LNCAP (cell line): Measurements from ENCODE around the gene ZNHIT2.

ENCODE experiments used
- TF ChIP-seq, protein P1 (sequence below): fragments of 450-650 bp; IDR thresholded peaks from 2 replicates; pipeline ENCODE4 v1.5.1; 2017; ENCODE audit warnings: mild to moderate bottlenecking

ZNHIT2 gene

DNA sequence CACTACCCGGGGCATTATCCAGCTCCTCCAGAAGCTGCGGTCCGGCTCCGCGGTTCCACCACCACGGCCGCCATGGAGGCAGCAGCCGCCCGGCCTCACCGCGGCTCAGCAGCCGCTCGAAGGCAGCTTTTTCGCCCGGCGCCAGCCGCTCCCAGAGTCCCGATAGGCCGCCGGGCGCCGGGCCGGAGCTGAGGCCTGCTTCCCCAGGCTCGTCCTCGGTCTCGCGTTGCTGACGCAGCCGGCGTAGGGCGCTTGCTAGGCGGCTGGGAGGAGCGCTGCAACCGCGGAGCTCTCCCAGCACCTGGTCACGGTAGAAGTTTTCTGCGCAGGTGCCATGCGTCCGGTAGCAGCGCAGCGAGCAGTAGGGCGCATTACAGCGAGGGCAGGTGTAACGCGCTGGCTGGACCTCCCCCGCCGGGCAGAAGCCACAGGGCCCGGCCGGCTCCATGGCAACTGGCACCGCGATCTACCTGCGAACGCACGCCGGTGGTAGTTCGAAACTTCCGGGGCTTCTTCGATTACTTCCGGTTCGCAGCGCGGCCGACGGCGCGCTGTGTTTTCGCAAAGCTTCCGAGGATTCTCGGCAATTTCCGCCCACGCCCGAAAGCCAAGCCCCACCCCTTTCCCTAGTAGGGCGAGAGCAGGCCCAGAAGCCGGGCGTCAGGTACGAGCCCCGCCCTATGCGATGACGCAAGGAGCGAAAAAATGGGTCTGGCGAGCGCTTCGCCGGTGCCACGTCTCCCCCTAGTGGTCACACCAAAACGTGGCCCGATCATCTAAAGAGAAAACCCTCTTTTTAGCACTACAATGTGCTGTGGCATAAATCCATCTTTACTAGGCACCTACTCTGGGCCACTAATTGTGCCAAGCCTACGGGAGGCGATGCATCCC, at the start of gene ZNHIT2:
ZNHIT2 (minus strand) TSS at position 496 of the 891 bp plus-strand sequence; CDS start at position 448, 48 bp downstream.
- TF ChIP-seq, protein P1, sequence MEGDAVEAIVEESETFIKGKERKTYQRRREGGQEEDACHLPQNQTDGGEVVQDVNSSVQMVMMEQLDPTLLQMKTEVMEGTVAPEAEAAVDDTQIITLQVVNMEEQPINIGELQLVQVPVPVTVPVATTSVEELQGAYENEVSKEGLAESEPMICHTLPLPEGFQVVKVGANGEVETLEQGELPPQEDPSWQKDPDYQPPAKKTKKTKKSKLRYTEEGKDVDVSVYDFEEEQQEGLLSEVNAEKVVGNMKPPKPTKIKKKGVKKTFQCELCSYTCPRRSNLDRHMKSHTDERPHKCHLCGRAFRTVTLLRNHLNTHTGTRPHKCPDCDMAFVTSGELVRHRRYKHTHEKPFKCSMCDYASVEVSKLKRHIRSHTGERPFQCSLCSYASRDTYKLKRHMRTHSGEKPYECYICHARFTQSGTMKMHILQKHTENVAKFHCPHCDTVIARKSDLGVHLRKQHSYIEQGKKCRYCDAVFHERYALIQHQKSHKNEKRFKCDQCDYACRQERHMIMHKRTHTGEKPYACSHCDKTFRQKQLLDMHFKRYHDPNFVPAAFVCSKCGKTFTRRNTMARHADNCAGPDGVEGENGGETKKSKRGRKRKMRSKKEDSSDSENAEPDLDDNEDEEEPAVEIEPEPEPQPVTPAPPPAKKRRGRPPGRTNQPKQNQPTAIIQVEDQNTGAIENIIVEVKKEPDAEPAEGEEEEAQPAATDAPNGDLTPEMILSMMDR: peak; percentile 94

DNA sequence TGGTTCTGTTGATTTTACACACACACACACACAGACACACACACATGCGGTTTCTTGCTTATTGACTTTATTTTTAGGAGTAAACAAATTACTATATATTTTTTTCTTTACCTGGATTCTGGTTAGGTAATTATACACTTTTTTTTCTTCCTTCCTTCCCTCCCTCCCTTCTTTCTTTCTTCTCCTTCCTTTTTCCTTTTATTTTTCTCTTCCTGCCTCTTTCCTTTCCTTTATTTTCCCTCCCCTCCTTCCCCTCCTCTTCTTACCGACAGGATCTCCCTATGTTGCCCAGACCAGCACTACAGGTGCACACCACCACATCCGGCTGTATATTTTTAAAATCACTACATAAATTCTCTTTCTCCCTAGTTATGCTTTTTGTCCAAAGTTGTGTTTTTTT, 49.4 kb upstream of the ZNHIT2 start:
- TF ChIP-seq, protein P1: no peak

DNA sequence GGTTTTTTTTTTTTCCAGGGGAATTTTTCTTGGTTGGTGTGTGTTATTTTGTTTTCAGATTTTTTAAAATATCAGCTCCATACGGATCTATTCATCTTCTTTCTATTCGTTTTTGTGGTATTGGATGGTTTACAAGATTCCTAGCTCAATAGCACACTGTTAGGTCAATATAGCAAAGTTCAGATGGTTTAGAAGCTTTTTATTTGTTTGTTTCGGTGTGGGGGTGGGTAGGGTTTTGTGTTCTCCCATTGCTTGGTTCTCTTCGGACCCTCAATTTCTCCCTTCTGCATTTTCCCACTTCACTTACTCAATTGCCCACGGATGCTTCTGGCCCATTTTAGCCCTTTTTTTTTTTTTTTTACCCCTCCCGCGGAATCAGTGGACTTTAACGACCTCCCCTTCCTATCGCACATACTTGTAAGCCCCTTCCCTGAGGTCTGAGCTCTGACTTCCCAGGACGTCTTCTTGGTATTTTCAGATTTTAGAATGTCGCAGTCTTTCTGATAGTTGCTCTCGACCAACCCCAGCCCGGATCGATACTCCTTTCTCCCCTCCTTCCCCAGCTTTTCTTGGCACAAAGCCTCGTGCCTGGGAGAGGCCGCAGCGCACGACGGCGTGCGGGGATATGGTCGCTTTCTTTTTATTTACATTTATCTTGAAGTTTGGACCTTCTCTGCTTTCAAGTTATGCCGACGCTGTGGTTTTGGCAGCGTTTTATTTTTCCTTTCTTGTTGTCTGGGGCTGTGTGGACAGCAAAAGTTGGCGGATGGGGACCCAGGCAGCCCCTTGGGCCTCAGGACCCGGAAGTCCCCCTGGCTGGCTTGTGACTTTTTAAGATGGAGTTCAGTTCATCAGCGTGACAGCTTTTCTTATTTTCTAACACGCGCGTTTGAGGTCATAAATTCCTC, 48.2 kb upstream of the ZNHIT2 start:
- TF ChIP-seq, protein P1: no peak

DNA sequence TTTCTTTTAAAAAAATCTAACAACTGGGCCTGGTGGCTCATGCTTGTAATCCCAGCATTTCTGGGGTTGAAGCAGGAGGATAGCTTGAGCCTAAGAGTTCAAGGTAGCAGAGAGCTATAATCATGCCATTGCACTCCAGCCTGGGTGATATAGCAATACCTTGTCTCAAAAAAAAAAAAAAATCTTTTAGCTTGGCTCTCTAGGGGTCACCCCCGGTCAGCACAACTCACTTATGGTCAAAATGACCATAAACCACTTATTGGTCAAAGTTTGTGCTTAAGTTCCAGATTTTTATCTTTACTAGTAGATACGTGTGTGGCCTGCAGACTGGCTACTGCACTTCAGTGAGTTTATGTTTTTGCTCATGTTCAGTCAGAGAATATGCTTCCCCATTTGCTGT, 46.2 kb upstream of the ZNHIT2 start:
- TF ChIP-seq, protein P1: no peak

DNA sequence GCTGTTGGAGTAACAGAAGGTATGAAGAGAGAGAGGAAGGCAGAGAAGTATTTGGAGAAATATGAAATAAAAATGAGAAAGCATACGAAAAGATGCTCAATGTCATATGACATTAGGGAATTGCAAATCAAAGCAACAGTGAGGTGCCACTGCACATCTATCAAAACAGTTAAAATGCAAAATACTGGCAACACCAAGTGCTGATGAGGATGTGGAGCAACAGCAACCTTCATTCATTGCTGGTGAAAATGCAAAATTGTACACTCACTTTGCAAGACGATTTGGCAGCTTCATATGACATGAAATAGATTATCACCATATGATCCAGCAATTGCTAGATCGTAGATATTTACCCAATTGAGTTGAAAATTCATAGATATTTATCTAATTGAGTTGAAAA, 43.1 kb upstream of the ZNHIT2 start:
- TF ChIP-seq, protein P1: no peak

DNA sequence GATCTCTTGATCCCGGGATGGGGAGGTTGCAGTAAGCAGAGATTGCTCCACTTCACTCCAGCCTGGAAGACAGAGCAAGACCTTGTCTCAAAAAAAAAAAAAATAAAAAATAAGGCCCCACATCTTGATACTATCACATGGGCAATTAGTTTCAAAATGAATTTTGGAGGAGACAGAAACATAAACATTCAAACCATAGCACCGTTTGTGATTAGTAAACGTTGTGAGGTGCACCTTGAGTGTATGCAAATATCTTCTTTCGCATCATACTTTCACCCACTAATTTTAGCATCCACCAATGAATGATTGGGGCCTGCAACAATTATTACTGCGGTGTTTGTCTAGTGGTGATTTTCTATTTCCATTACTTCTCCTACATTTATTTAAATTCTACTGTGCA, 41.5 kb upstream of the ZNHIT2 start:
- TF ChIP-seq, protein P1: no peak

DNA sequence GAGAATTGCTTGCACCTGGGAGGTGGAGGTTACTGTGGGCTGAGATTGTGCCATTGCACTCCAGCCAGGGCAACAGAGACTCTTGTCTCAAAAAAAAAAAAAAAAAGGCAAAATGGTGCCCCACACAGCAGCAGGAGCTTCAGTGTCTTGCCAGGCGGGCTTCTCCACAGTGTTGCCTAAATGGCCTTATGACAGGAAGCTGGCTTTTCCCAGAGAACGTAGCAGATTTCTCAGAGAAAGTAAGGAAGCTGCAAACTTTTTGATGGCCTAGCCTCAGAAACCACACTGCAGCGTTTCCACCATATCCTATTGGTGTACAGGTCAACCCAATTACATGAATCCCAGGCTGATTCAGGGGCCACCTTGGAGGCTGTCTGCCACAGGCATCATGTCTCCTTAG, 39.8 kb upstream of the ZNHIT2 start:
- TF ChIP-seq, protein P1: no peak
